Fibroblast of lung (primary cell): Measurements from ENCODE around the gene GHSR.

Experiments used
- CTCF ChIP-seq, 2 donors: IDR thresholded peaks in 1 of 2; conservative IDR thresholded peaks in 1 of 2; 1 replicate in 1 of 2; 2 replicates in 1 of 2; pipeline ENCODE4 v1.5.1; 2011 to 2012; ENCODE audit warnings: low read length in 2 of 2, control low read depth in 1 of 2, inconsistent platforms in 1 of 2, low read depth in 1 of 2, mild to moderate bottlenecking in 1 of 2
- EZH2 ChIP-seq: IDR thresholded peaks from 2 replicates; pipeline ENCODE4 v1.5.1; 2012; ENCODE audit warnings: low read length, control low read depth, mild to moderate bottlenecking; ENCODE audit errors: missing control alignments

GRCh38 chr3:172442606-172443005 lies 5.7 kb downstream of the GHSR start:
- TF ChIP-seq CTCF (conservative IDR thresholded peaks at IDR 0.05 in 1 of 2, IDR thresholded peaks at IDR 0.05 in 1 of 2; ENCODE audit: low read depth in 1 of 2, low read length in 2 of 2) (no peak), EZH2 (no peak)
